ENCODE measurements around the gene L3HYPDH.

L3HYPDH gene

DNA sequence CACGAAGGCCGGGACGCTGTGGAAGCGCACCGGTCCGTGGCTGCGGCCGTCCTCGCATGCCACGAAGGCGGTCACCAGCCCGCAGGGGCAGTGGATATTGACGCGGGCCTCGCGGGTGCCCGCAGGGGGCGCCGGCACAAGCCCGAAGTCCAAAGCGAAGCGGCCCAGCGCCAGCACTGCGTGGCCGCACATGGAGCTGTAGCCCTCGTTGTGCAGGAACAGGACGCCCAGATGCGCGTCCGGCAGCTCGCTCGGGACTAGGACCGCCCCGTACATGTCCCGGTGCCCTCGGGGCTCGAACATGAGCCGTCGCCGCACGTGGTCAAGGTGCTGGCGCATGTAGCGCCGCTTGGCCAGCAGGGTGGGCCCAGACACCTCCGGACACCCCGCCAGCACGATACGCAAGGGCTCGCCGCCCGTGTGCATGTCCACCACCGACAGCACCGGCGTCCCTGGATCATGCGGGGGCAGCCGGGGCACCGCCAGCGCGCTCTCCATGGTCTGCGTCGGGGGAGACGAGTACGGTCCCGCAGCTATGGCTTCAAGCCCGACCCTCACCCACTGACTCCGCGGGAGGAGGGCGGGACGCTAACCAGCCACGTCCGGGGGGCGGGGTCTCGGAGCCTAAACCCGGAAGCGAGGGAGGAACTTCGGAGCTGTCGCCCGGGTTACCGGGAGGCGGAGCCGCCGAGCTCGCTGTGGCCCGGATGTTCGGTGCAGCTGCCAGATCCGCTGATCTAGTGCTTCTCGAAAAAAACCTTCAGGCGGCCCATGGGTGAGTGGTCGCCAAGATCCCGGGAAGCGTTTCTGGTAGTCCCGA, at the start of gene L3HYPDH, which contains the start of gene JKAMP:
L3HYPDH (minus strand) TSS at position 590 of the 820 bp plus-strand sequence; CDS start at position 498, 92 bp downstream.
JKAMP (plus strand) TSS at position 699 of the 820 bp plus-strand sequence; CDS start at position 772, 73 bp downstream.
- peak; percentile 97 for DNase-seq (ENCODE audit: extremely low spot score)
- ChIA-PET CTCF (interaction anchor here (0.9 to 3.9 kb wide), 17 partner anchors 10 to 617 kb away, joined by 3 to 34 read pairs (median 4); partner anchors contain the start of genes CCDC175, DAAM1 and GPR135), POLR2A (interaction anchor here (0.5 to 0.9 kb wide), 2 partner anchors 64 to 721 kb away, joined by 3 read pairs; no protein-coding TSS in a partner anchor)
- TF ChIP-seq, protein P1, sequence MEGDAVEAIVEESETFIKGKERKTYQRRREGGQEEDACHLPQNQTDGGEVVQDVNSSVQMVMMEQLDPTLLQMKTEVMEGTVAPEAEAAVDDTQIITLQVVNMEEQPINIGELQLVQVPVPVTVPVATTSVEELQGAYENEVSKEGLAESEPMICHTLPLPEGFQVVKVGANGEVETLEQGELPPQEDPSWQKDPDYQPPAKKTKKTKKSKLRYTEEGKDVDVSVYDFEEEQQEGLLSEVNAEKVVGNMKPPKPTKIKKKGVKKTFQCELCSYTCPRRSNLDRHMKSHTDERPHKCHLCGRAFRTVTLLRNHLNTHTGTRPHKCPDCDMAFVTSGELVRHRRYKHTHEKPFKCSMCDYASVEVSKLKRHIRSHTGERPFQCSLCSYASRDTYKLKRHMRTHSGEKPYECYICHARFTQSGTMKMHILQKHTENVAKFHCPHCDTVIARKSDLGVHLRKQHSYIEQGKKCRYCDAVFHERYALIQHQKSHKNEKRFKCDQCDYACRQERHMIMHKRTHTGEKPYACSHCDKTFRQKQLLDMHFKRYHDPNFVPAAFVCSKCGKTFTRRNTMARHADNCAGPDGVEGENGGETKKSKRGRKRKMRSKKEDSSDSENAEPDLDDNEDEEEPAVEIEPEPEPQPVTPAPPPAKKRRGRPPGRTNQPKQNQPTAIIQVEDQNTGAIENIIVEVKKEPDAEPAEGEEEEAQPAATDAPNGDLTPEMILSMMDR (IDR thresholded peaks at IDR 0.05; ENCODE audit: control extremely low read depth, extremely low read depth, low read depth, missing control alignments) = peak; percentile 71

DNA sequence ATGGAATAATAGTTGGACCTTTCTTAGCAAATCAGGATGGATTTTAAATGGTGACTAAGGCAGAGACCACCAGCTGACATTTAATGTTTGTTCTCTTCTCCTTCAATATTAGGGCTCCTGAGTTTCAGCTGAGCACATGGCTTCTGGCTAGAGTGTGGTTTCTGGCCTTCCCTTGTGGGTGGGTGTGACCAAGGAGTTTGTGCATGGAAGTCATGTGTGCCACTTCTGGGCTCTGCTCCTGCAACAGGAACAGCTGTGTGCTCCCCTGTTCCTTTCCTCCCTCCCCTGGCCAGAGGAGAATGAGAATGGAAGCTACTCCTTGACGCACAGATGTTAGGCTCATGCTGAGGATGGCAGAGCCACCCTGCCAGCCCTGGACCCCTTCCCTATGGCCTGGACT, 48.2 kb upstream of the L3HYPDH start:
- DNase-seq (ENCODE audit: extremely low spot score) = no peak
- CTCF ChIA-PET = no interaction called here

GRCh38 chr14:59530349-59530748, 46.1 kb upstream of the L3HYPDH start:
- POLR2A ChIA-PET = no interaction called here
- CTCF ChIA-PET = no interaction called here
- TF ChIP-seq, protein P1 (IDR thresholded peaks at IDR 0.05; ENCODE audit: control extremely low read depth, extremely low read depth, low read depth, missing control alignments) = no peak
- DNase-seq (ENCODE audit: extremely low spot score) = no peak

More for the DNA sequence above, 48.2 kb upstream of the L3HYPDH start:
- TF ChIP-seq, protein P1 (IDR thresholded peaks at IDR 0.05; ENCODE audit: control extremely low read depth, extremely low read depth, low read depth, missing control alignments) = no peak
- POLR2A ChIA-PET = no interaction called here

DNA sequence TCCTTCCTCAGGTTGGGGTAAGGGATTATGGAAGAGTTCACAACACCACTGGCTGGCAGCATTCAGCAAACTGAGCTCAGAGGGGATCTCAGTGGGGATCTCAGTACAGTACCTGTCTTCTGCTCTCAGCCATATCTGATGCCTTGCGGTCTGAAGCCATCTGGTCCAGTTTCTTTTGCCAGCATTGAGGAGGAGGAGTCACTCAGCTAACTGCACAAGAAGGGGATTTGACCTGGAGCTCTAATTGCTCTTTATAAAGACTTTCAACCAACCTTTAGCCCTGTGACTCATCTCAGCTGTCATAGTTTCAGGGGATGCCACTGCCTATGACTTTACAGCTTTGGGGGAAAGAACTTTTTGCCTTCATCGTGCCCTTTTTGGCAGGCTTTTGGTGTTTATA, 45.0 kb upstream of the L3HYPDH start:
- DNase-seq (ENCODE audit: extremely low spot score) = no peak
- TF ChIP-seq, protein P1 (IDR thresholded peaks at IDR 0.05; ENCODE audit: control extremely low read depth, extremely low read depth, low read depth, missing control alignments) = no peak
- ChIA-PET CTCF (interaction anchor here (1.0 to 1.5 kb wide), 2 partner anchors 18 to 20 kb away, joined by 3 to 4 read pairs; no protein-coding TSS in a partner anchor), POLR2A (no interaction called here)

- ChIA-PET CTCF (interaction anchor here (0.7 to 1.2 kb wide), 2 partner anchors 10 to 13 kb away, joined by 3 to 6 read pairs; no protein-coding TSS in a partner anchor), POLR2A (no interaction called here)
- DNase-seq (ENCODE audit: extremely low spot score) = no peak
- TF ChIP-seq, protein P1 (IDR thresholded peaks at IDR 0.05; ENCODE audit: control extremely low read depth, extremely low read depth, low read depth, missing control alignments) = no peak
These were observed 36.0 kb upstream of the L3HYPDH start for GRCh38 chr14:59520224-59520623.

- CTCF ChIA-PET = interaction anchor here (0.6 to 2.1 kb wide), 7 partner anchors 9 to 89 kb away, joined by 3 to 9 read pairs (median 3); partner anchors contain the start of gene CCDC175
- peak; percentile 16 for DNase-seq (ENCODE audit: extremely low spot score)
- POLR2A ChIA-PET = no interaction called here
- TF ChIP-seq, protein P1 (IDR thresholded peaks at IDR 0.05; ENCODE audit: control extremely low read depth, extremely low read depth, low read depth, missing control alignments) = peak; percentile 35
These were observed 27.8 kb upstream of the L3HYPDH start for GRCh38 chr14:59511916-59512575.

All from GM10248 (cell line).